Caco-2 (cell line): Measurements from ENCODE around the gene NCLN. TPM values are rescaled to one million over a fixed set of nuclear protein-coding genes. Genes with fewer than 3 reads are reported as not detected.

Experiments
- BruUV-seq: library from RNA; stranded (reverse); fragments of 400-500 nt; replicated peaks from 2 replicates; lab custom pipeline; 2021; lab: Mats Ljungman, UMichigan
- CTCF ChIA-PET: fragments of 300-600 bp; sonication (Branson Sonifier 250); formaldehyde crosslinking; loops from one replicate; lab custom pipeline; 2022; ENCODE audit warnings: antibody characterized with exemption; lab: Charles Lee
- POLR2A ChIA-PET: fragments of 300-600 bp; sonication (Branson Sonifier 250); formaldehyde crosslinking; loops from one replicate; lab custom pipeline; 2022; ENCODE audit warnings: antibody characterized with exemption; lab: Charles Lee
- DNase-seq, 2 experiments: peaks; one replicate each; pipeline versions ENCODE4 v3.0.0 to v3.0.0-alpha.2; 2020 to 2022
- H3K27me3 ChIP-seq: replicated peaks from 2 replicates; pipeline ENCODE4 v1.6.0; 2011; ENCODE audit warnings: low read length; ENCODE audit not compliant: control insufficient read depth, insufficient read depth
- H3K36me3 ChIP-seq: 2 replicates; pipeline ENCODE4 v1.5.1; 2011; ENCODE audit warnings: low read length; ENCODE audit not compliant: control insufficient read depth, insufficient read depth
- H3K4me1 ChIP-seq: fragments of 250-450 bp; sonication (Bioruptor Pico); 2 replicates; pipeline ENCODE4 v1.5.1; 2020; ENCODE audit warnings: mild to moderate bottlenecking
- H3K4me3 ChIP-seq: 2 replicates; pipeline ENCODE4 v1.5.1; 2011; ENCODE audit warnings: low read depth, mild to moderate bottlenecking, control low read depth, low read length
- H3K9me3 ChIP-seq: fragments of 250-450 bp; sonication (Bioruptor Pico); 2 replicates; pipeline ENCODE4 v1.5.1; 2020; ENCODE audit warnings: mild to moderate bottlenecking, moderate library complexity
- H3K27ac Mint-ChIP-seq: one replicate; pipeline ENCODE4 v1.8.0; 2022; ENCODE audit warnings: mixed read lengths; ENCODE audit not compliant: unreplicated experiment
- H3K27me3 Mint-ChIP-seq: one replicate; pipeline ENCODE4 v1.8.0; 2022; ENCODE audit warnings: mixed read lengths; ENCODE audit not compliant: insufficient read depth, unreplicated experiment
- H3K36me3 Mint-ChIP-seq: one replicate; pipeline ENCODE4 v1.8.0; 2022; ENCODE audit warnings: mild to moderate bottlenecking, mixed read lengths; ENCODE audit not compliant: insufficient read depth, unreplicated experiment
- H3K4me1 Mint-ChIP-seq: one replicate; pipeline ENCODE4 v1.8.0; 2022; ENCODE audit warnings: low read depth, mixed read lengths; ENCODE audit not compliant: unreplicated experiment
- H3K4me3 Mint-ChIP-seq: one replicate; pipeline ENCODE4 v1.8.0; 2022; ENCODE audit warnings: mild to moderate bottlenecking, moderate library complexity, mixed read lengths; ENCODE audit not compliant: unreplicated experiment
- H3K9me3 Mint-ChIP-seq: one replicate; pipeline ENCODE4 v1.8.0; 2022; ENCODE audit warnings: mixed read lengths; ENCODE audit not compliant: unreplicated experiment
- intact Hi-C: fragments of 100-400 bp; cut with micrococcal nuclease; formaldehyde crosslinking; loops from one replicate; pipeline ENCODE4 v1.10.0; 2022; ENCODE audit not compliant: unreplicated experiment
- total RNA-seq: library from RNA; stranded (reverse); gene quantifications from 2 replicates; pipeline ENCODE4 v1.2.3, GENCODE V29; 2022
- TF ChIP-seq, protein P1 (sequence below), 2 experiments: fragments of 200-600 bp in 1 of 2; IDR thresholded peaks; 1 replicate in 1 of 2; 2 replicates in 1 of 2; pipeline versions ENCODE4 v1.5.1 to v1.8.0; 2011 to 2022; ENCODE audit warnings: antibody characterized with exemption in 1 of 2, control low read depth in 1 of 2, inconsistent platforms in 1 of 2, low read depth in 1 of 2, low read length in 1 of 2, mild to moderate bottlenecking in 1 of 2, moderate library complexity in 1 of 2; ENCODE audit not compliant: insufficient read depth in 1 of 2, severe bottlenecking in 1 of 2, unreplicated experiment in 1 of 2

Gene NCLN
- total RNA-seq, 1 experiment from 2014 or later = 87.3 TPM

DNA sequence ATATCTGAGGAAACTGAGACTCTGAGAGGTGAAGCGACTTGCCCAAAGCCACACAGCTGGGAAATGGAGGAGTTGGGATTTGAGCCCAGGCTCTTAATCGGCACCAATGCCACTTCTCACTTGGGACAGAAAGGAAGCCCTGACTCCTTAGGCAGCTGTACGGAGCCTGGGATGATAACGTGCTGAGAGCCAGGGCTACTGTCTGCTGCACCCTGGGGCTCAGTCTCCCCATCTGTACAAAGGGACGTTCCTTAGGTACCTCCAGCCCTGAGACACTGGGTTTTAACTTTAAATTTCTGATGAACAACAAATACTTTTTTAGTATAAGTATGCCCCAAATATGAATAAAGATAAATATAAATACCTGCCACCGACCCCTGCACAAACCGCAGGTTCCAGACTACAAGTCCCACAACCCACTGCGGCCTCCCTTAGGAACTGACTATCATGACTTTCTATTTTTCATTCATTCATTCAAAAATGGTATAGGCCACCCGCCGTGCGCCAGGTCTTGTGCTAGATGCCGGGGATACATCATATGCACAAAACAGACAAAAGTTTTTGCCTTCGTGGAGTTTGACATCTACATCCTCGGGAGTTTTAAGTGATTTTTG lies 776 bp upstream of the NCLN start:
- peak in 1 of 2 experiments; percentile 60 for DNase-seq
- peaks cover 14% of the 10 kb centered on the region for H3K4me1 Mint-ChIP-seq
- Histone ChIP-seq H3K4me3 (peak overlapping the region; percentile 68), H3K27me3 (no peaks in the 10 kb centered on the region), H3K9me3 (no peaks in the 10 kb centered on the region), H3K4me1 (peaks cover 9% of the 10 kb centered on the region; the same call in 1 of the 2 replicates), H3K36me3 (no peaks in the 10 kb centered on the region)
- no TSS peak for BruUV-seq
- peak overlapping the region; percentile 82 for H3K4me3 Mint-ChIP-seq
- intact Hi-C loops = no loop called here
- CTCF ChIA-PET = no interaction called here
- POLR2A ChIA-PET = no interaction called here
- peaks cover 10% of the 10 kb centered on the region for H3K36me3 Mint-ChIP-seq
- no peaks in the 10 kb centered on the region for H3K27me3 Mint-ChIP-seq
- TF ChIP-seq, protein P1, sequence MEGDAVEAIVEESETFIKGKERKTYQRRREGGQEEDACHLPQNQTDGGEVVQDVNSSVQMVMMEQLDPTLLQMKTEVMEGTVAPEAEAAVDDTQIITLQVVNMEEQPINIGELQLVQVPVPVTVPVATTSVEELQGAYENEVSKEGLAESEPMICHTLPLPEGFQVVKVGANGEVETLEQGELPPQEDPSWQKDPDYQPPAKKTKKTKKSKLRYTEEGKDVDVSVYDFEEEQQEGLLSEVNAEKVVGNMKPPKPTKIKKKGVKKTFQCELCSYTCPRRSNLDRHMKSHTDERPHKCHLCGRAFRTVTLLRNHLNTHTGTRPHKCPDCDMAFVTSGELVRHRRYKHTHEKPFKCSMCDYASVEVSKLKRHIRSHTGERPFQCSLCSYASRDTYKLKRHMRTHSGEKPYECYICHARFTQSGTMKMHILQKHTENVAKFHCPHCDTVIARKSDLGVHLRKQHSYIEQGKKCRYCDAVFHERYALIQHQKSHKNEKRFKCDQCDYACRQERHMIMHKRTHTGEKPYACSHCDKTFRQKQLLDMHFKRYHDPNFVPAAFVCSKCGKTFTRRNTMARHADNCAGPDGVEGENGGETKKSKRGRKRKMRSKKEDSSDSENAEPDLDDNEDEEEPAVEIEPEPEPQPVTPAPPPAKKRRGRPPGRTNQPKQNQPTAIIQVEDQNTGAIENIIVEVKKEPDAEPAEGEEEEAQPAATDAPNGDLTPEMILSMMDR (IDR thresholded peaks at IDR 0.05; ENCODE audit: insufficient read depth in 1 of 2, low read depth in 1 of 2, low read length in 1 of 2, severe bottlenecking in 1 of 2, unreplicated experiment in 1 of 2) = no peak
- H3K9me3 Mint-ChIP-seq = no peaks in the 10 kb centered on the region
- H3K27ac Mint-ChIP-seq = peak overlapping the region; percentile 99

DNA sequence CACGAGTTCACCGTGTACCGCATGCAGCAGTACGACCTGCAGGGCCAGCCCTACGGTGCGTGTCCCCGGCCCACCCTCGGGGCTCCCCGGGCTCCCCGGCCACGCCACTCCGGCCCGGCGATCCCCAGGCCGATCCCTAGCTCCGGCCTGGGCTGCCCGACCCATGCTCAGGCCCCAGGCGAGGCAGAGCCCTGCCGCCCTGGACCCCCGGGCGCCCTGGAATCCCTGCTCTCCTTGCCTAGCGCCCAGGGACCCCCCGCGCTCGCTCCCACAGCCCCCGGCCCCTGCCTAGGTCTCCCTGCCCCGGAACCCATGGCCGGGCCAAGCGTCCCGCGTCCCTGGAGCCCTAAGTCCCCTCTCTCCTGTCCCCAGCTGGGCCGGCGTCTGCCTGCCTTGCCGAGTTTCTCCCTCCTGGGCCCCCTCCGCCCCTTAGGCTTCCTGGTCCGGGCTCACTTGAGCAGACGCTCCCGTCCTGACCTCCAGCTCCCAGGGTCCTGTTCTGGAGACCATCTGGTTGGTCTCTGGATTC lies 494 bp downstream of the NCLN start:
- CTCF ChIA-PET = interaction anchor here (0.8 kb wide), 1 partner anchor 57 kb away, joined by 3 read pairs; no protein-coding TSS in a partner anchor

DNA sequence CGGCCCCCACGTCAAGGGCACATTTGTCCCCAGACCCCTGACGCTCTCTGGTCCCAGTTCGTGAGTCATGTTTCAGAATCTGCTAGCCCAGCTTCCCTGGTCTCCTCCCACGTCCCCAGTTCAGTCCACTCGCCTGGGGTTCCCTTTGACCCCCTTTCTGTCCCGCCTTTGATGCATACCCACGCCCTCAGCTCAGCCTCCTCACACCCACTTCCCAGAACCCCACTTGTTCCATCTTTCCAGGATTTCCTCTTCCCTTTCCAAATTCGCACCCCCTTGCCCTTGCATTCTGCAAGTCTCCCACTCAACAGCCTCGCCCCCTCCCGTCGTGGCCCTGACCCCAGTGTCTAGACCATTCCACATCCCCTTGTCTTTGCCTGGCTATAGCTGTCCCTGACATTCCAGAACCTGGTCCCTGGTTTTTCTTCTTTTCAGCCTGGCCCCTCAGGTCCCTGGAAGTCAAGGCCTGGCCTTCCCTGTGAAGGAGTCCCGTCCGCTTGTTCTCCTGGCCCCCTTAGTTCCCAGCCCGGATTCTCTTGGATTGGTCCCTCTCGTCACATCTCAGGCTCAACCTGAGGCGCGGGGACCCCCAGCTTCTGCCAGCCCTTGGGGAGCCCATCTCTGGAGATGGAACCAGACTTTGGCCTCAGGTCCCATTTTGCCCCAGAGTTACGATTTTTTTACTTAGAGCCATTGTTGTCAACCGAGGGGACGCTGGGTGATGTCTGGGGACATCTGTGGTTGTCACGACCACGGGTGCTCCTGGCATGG lies 1.3 kb downstream of the NCLN start:
- no peaks in the 10 kb centered on the region for H3K9me3 ChIP-seq
- H3K4me3 ChIP-seq = peak overlapping the region; percentile 98
- peaks cover 16% of the 10 kb centered on the region for H3K36me3 Mint-ChIP-seq
- ChIA-PET POLR2A (interaction anchor here (0.5 kb wide), 1 partner anchor 62 kb away, joined by 4 read pairs; no protein-coding TSS in a partner anchor), CTCF (interaction anchor here (0.8 kb wide), 1 partner anchor 58 kb away, joined by 3 read pairs; no protein-coding TSS in a partner anchor)
- no peaks in the 10 kb centered on the region for H3K27me3 Mint-ChIP-seq
- no peak for DNase-seq
- intact Hi-C loops = no loop called here
- H3K4me3 Mint-ChIP-seq = peak overlapping the region; percentile 82
- H3K36me3 ChIP-seq = no peaks in the 10 kb centered on the region
- H3K9me3 Mint-ChIP-seq = no peaks in the 10 kb centered on the region
- peaks cover 14% of the 10 kb centered on the region for H3K4me1 Mint-ChIP-seq
- H3K27ac Mint-ChIP-seq = peak overlapping the region; percentile 89
- H3K4me1 ChIP-seq = peaks cover 9% of the 10 kb centered on the region; the same call in 1 of the 2 replicates
- no peaks in the 10 kb centered on the region for H3K27me3 ChIP-seq
- TF ChIP-seq, protein P1 (IDR thresholded peaks at IDR 0.05; ENCODE audit: insufficient read depth in 1 of 2, low read depth in 1 of 2, low read length in 1 of 2, severe bottlenecking in 1 of 2, unreplicated experiment in 1 of 2) = no peak
- TSS peak; percentile 22 for BruUV-seq

More for the DNA sequence above, 494 bp downstream of the NCLN start:
- H3K27ac Mint-ChIP-seq = peak overlapping the region; percentile 89
- TF ChIP-seq, protein P1 (IDR thresholded peaks at IDR 0.05; ENCODE audit: insufficient read depth in 1 of 2, low read depth in 1 of 2, low read length in 1 of 2, severe bottlenecking in 1 of 2, unreplicated experiment in 1 of 2) = no peak
- Histone ChIP-seq H3K27me3 (no peaks in the 10 kb centered on the region), H3K36me3 (no peaks in the 10 kb centered on the region), H3K4me1 (peaks cover 9% of the 10 kb centered on the region; the same call in 1 of the 2 replicates), H3K4me3 (peak overlapping the region; percentile 98), H3K9me3 (no peaks in the 10 kb centered on the region)
- peaks cover 16% of the 10 kb centered on the region for H3K36me3 Mint-ChIP-seq
- peak overlapping the region; percentile 82 for H3K4me3 Mint-ChIP-seq
- H3K4me1 Mint-ChIP-seq = peaks cover 14% of the 10 kb centered on the region
- DNase-seq = no peak
- POLR2A ChIA-PET = no interaction called here
- H3K27me3 Mint-ChIP-seq = no peaks in the 10 kb centered on the region
- no TSS peak for BruUV-seq
- intact Hi-C loops = no loop called here
- no peaks in the 10 kb centered on the region for H3K9me3 Mint-ChIP-seq
